AG04449 (cell line): ENCODE measurements around the gene PLP2.
A peak's percentile ranks its signal among the peaks of the same experiment; 100 is the strongest.
"Not testable (repeated sequence)": the region's sequence is repeated elsewhere in the genome, so short reads cannot be mapped to it uniquely, and the experiment has no call there.

ENCODE experiments used
- CTCF ChIA-PET: fragments of 350-600 bp; formaldehyde crosslinking; extraction: SDS; loops from one replicate; lab custom pipeline; 2021; ENCODE audit warnings: antibody characterized with exemption; lab: Yijun Ruan, JAX
- POLR2A ChIA-PET: fragments of 400-600, 350-600 bp; formaldehyde crosslinking; extraction: SDS; loops from one replicate; lab custom pipeline; 2020; ENCODE audit warnings: antibody characterized with exemption, inconsistent platforms; lab: Yijun Ruan, JAX
- DNase-seq: peaks from one replicate; pipeline ENCODE4 v3.0.0-alpha.2; 2010; ENCODE audit warnings: low read depth, low spot score
- H3K4me3 ChIP-seq: 2 replicates; pipeline ENCODE4 v1.5.1; 2011; ENCODE audit warnings: low read depth, mild to moderate bottlenecking, control low read depth, low read length
- CTCF ChIP-seq: IDR thresholded peaks from one replicate; pipeline ENCODE4 v1.5.1; 2011; ENCODE audit warnings: mild to moderate bottlenecking, moderate library complexity, low read length, control low read depth, inconsistent platforms; ENCODE audit not compliant: insufficient read depth; ENCODE audit errors: missing control alignments

PLP2 gene

GRCh38 chrX:49171752-49172279, at the start of gene PLP2:
TSS of gene PLP2 (plus strand) at chrX:49171898. CDS start at chrX:49172001, 103 bp downstream.
- TF ChIP-seq CTCF = no peak
- ChIA-PET CTCF (interaction anchor here (0.7 to 0.8 kb wide), 2 partner anchors 13 to 19 kb away, joined by 3 read pairs; no protein-coding TSS in a partner anchor), POLR2A (interaction anchor here (2.5 kb wide), 1 partner anchor 13 kb away, joined by 10 read pairs; no protein-coding TSS in a partner anchor)
- no peak for DNase-seq
- peak within 1 kb of the TSS; percentile 66 for H3K4me3 ChIP-seq

DNA sequence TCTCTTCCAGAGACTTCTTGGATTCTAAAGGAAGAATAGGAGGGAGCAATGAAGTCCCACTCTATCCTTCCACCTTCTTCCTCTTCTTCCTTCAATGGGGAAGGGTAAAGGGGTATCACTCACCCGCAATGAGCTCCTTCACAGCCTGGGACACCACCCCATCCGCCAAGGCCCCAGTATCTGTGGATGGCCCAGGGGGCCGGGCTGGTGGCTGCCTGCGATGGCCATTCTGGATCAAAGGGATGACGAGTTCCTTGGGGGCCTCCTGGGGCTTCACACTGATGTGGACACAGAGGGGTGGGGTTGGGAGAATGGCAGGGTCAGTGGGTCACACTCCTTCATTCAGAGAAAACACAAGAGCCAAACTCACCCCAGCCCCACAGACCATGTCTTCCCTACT, 49.2 kb upstream of the PLP2 start:
- ChIA-PET POLR2A (no interaction called here), CTCF (interaction anchor here (1.2 to 1.3 kb wide), 2 partner anchors 33 to 36 kb away, joined by 3 to 4 read pairs; no protein-coding TSS in a partner anchor)
- DNase-seq = no peak
- TF ChIP-seq CTCF = no peak
- peak overlapping the region; percentile 74 for H3K4me3 ChIP-seq

DNA sequence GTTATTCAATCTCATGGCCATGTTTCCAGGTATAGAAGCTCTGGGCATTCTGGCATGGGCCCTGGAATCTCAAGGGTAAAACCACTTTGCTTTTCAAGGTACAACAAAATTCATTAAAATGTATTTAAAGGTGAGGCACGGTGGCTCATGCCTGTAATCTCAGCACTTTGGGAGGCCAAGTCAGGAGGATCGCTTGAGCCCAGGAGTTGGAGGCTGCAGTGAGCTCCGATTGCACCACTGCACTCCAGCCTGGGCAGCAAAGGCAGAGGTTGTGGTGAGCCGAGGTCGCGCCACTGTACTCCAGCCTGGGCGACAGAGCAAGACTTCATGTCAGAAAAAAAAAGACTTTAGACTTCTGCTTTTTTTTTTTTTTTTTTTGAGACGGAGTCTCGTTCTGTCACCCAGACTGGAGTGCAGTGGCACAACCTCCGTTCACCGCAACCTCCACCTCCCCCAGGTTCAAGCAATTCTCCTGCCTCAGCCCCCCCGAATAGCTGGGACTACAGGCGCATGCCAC, 43.9 kb upstream of the PLP2 start:
- DNase-seq, CTCF ChIA-PET, POLR2A ChIA-PET, H3K4me3 ChIP-seq: not testable (repeated sequence)

DNA sequence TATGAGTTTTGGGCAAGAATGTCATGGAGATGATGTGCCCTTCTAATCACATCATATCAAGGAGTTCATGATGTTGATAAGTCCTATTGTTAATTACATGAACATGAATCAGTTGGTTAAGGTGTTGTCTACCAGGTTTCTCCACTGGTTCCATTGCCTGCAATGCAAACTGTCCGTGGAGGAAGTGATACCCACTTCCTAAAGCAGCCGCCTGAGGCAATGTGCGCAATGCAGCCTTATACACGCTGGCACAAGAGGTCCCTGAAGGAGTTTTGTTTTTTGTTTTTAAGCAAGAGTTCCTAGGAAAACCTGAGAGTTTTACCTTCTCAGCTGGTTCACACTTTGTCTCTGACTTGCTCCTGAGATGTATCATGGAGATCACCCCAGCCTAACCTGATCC, 42.3 kb upstream of the PLP2 start:
- CTCF ChIA-PET = no interaction called here

DNA sequence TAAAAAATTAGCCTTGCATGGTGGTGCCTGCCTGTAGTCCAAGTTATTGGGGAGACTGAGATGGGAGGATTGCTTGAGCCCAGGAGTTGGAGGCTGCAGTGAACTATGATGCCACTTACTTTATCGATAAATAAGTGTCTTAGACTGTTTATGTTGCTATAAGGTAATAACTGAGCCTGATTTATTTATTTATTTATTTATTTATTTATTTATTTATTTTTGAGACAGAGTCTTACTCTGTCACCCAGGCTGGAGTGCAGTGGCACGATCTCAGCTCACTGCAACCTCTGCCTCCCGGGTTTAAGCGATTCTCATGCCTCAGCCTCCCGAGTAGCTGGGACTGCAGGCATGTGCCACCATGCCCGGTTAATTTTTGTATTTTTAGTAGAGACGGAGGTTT, 39.4 kb upstream of the PLP2 start:
- DNase-seq, POLR2A ChIA-PET, CTCF ChIA-PET, H3K4me3 ChIP-seq: not testable (repeated sequence)

More for the DNA sequence above, 42.3 kb upstream of the PLP2 start:
- no peak for TF ChIP-seq CTCF
- H3K4me3 ChIP-seq = no peak overlapping the region
- POLR2A ChIA-PET = no interaction called here
- DNase-seq = no peak

DNA sequence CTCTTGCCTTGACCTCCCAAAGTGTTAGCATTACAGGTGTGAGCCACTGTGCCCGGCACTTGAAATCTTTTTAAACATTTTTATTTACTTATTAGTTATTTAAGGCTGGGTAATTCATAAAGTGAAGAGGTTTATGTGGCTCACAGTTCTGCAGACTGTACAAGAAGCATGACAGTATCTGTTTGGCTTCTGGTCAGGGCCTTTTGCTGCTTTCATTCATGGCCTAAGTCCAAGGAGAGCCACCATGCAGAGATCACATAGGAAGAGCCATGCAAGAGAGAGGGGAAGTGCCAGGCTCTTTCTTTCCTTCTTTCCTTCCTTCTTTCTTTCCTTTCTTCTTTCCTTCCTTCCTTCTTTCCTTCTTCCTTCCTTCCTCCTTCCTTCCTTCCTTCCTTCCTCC, 37.9 kb upstream of the PLP2 start:
- no peak for TF ChIP-seq CTCF
- POLR2A ChIA-PET = no interaction called here
- CTCF ChIA-PET = no interaction called here
- no peak overlapping the region for H3K4me3 ChIP-seq
- no peak for DNase-seq

DNA sequence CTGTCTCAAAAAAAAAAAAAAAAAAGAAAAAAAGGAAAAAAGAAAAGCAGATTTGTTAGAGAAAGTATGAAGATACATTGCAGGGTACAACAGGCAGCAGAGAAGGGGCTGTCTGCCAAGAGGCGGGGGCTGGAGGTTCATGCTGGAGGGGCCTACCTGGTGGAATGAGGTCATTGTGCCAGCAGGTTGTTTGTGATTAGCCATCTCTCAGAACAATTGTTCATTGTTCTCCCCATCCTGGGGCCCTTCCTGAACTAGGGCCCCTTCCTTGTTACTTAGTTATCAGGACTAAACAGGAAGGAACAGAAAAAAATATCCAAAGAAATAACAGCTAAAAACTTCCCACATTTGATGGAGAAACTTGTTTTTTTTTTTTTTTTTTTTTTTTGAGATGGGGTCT, 34.2 kb upstream of the PLP2 start:
- H3K4me3 ChIP-seq = no peak overlapping the region
- DNase-seq = no peak
- no peak for TF ChIP-seq CTCF
- POLR2A ChIA-PET = no interaction called here
- CTCF ChIA-PET = no interaction called here
